LNCAP (cell line): ENCODE results near the gene RCAN1.

Source experiments
- TF ChIP-seq, protein P1 (sequence below): fragments of 450-650 bp; IDR thresholded peaks from 2 replicates; pipeline ENCODE4 v1.5.1; 2017; ENCODE audit warnings: mild to moderate bottlenecking

Gene RCAN1

DNA sequence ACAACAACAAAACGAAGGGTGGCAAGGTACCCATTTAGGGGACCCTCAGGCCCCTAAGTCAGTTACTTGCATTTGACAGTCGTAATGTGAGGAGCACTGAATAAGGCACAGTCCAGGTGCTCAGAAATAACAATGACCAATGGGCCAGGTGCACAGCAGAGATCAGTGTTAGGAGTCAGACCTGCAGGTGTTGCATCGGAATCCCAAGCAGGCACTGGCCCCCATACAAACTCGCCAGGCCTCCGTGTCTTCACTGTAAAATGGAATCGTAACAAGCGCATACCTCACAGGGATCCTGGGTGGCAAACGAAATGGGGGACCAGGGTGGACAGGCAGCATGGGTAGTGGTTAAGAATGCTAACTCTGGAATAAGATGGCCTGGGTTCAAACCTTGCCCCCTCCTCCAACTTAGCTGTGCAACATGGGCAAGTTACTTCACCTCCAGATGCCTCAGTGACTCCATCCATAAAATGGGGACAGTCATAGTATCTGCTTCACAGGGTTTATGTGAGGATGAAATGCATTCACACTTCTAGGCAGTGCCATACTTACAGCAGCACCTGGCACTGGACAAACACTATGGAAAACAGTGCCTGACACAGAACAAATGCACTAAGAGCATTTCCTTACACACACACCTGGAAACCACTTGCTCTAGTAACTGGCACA, 20.2 kb downstream of the RCAN1 start:
- TF ChIP-seq, protein P1, sequence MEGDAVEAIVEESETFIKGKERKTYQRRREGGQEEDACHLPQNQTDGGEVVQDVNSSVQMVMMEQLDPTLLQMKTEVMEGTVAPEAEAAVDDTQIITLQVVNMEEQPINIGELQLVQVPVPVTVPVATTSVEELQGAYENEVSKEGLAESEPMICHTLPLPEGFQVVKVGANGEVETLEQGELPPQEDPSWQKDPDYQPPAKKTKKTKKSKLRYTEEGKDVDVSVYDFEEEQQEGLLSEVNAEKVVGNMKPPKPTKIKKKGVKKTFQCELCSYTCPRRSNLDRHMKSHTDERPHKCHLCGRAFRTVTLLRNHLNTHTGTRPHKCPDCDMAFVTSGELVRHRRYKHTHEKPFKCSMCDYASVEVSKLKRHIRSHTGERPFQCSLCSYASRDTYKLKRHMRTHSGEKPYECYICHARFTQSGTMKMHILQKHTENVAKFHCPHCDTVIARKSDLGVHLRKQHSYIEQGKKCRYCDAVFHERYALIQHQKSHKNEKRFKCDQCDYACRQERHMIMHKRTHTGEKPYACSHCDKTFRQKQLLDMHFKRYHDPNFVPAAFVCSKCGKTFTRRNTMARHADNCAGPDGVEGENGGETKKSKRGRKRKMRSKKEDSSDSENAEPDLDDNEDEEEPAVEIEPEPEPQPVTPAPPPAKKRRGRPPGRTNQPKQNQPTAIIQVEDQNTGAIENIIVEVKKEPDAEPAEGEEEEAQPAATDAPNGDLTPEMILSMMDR: no peak

DNA sequence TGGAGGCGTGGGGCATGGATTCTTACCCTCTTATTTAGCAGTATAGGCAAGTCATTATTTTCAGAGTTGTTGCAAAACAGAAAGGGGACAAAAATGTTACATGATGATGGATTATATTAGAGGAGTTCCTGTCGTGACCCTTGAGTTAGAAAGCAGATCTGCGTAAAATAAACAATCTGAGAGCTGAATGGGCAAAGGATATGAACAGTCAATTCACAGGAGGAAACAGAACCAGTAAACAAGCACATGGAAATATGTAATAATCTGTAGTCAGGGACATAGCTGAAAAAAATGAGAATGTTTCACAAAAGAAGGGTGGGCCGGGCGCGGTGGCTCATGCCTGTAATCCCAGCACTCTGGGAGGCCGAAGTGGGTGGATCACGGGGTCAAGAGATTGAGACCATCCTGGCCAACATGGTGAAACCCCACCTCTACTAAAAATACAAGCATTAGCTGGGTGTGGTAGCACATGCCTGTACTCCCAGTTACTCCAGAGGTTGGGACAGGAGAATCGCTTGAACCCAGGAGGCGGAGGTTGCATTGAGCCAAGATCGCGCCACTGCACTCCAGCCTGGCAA, 20.9 kb downstream of the RCAN1 start:
- TF ChIP-seq, protein P1: no peak

DNA sequence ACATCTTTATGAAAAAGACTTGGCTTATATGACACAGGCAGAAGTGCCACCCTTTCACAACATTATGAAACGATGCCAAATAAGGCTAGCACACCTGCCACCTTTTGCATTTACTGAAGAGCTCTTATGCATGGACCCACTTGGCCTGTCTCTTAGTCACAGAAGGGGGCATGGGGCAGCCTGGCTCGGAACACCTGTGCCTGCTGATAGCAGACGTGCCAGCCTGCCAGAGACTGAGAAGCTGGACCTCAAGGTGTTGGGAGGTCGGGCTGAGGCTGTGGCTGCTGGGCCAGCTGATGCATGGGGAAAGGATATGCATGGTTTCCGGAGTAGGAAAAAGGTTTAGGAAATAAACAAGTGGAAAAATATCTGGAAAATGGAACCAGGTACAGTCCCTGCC, 21.5 kb downstream of the RCAN1 start:
- TF ChIP-seq, protein P1: no peak

DNA sequence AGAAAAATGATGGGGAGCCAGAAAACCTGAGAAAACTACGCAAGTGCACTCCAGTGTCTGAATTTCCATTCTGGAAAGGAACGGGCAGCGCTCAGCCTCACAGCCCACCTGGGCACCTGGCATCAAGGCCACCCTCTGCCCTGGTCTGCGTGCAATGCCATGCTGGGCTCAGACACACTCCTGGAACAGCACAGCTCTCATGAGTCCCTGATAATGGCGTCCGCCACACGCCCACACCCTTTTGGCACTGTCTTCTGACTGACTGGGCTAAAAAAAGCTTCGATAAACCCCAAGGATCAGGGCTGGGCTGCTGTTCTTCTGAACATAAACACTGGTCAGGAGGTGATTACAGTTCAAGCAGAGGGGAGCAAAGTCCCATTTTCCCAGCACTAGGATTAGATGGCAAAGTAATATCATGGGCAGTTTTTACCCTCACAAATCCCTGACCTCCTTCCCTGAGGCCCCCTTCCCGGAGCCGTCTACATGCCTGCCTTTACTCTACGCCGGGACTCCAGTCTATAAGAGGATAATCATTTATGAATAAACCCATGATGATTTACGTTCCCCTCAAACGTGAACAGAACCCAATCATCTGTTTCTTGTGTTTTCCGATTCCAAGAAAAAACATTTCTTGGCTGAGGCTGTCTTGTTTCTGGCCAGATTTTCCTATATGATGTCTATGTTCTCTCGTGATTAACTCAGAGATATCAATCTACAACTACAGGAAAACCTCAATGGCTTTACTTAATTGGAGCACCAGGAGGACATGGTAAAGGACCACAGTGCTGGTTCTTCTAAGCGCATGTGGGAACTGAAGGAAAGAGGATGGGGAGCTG, 22.6 kb downstream of the RCAN1 start:
- TF ChIP-seq, protein P1: no peak

DNA sequence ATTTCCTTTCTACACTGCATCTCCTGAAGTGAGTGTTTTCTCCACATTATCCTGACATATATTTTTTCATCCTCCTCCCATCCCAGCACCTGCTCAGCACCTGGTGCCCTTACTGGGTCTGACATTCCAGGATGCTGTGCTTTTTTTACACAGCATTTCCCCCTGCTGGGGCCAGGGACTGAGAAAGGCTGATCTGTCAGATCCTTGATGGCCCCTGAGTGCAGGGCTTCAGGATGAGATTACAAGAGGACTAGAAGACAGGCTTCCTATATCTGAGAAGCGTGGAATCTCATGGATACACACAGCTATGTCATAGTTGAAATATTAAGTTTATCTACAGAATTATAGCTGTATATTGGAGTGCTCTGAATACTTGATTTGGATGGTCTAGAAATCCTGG, 24.4 kb downstream of the RCAN1 start:
- TF ChIP-seq, protein P1: no peak

DNA sequence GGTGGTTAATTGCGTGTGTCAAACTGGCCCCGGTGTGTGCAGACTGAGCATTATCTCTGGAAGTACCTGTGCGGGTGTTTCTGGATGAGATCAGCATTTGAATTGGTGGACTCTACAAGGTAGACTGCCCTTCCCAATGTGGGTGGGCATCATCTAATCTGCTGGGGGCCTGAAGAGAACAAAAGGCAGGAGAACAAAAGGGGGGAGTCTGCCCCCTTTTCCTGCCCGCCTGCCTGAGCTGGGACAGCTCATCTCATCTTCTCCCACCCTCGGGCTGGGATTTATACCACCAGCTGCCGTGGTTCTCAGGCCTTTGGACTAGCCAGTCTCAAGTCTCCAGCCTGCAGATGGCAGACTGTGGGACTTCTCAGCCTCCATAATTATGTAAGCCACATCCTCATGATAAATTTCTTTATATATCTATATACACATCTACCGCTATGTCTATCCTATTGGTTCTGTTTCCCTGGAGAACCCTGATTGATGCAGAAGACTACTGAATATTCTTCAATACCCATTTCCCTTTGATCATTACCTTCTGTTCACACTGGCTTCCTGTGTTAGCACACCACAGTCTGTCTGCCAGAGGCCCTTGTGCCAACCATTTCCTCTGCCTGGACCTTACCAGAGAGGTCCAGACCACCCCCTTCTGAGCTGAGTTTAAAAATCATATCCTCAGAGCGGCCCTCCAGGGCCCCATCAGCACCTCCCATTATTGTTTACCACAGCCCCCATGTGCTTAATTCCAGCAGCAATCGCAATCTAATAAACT, 25.2 kb downstream of the RCAN1 start:
- TF ChIP-seq, protein P1: no peak

DNA sequence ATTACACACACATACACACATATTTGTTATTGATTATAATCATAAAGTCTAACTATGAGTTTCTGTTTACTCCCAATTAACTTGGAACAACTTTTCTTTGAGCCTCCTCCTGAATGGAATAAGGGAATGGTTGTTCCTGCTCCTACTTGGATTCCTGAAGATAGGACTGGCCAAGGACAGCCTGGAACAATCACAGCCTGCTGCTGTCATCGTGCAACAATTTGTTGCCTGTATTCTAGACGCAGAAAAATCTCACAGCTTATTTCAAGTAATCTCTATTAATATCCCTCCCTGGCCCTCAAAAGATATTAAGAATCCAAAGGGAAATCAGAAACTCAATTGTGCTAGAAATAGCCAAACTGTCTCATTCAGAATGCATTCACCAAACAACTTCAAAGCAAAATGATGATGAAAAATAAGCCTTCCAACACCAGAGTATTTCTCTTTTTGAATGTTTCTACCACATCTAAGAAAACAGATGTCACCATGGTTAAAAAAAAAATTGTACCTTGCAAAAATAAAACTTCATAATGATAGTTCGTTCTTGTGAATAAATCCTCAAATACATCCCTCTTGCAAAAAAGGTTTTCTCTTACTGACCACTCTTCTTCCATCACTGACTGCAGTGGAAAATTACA, 30.9 kb downstream of the RCAN1 start:
- TF ChIP-seq, protein P1: no peak
